SHP77 treated with DMSO at 0.1 percent for 48 hours (cell line): Measurements from ENCODE around the gene FOXP1.

Experiments used
- DNase-seq: peaks from one replicate; lab custom pipeline; 2025; lab: John Stamatoyannopoulos, UW

Gene FOXP1

GRCh38 chr3:71102111-71102983 lies 481.2 kb downstream of the FOXP1 start:
- DNase-seq = no peak

GRCh38 chr3:71101626-71102025 lies 481.9 kb downstream of the FOXP1 start:
- DNase-seq = no peak

GRCh38 chr3:71101014-71101413 lies 482.5 kb downstream of the FOXP1 start:
- DNase-seq = no peak

- DNase-seq = no peak
Measured at GRCh38 chr3:71099997-71100719, 483.4 kb downstream of the FOXP1 start.

- no peak for DNase-seq
Measured at GRCh38 chr3:71097557-71097956, 486.0 kb downstream of the FOXP1 start.

- no peak for DNase-seq
Measured at GRCh38 chr3:71095511-71096291, 487.8 kb downstream of the FOXP1 start.

GRCh38 chr3:71094658-71095209 lies 488.8 kb downstream of the FOXP1 start:
- DNase-seq = no peak

- DNase-seq = no peak
Measured at GRCh38 chr3:71092665-71093064, 490.9 kb downstream of the FOXP1 start.

GRCh38 chr3:71090207-71090606 lies 493.3 kb downstream of the FOXP1 start:
- DNase-seq = no peak

GRCh38 chr3:71089271-71089847 lies 494.2 kb downstream of the FOXP1 start:
- no peak for DNase-seq

GRCh38 chr3:71088742-71089141 lies 494.8 kb downstream of the FOXP1 start:
- DNase-seq = no peak

GRCh38 chr3:71088019-71088708 lies 495.4 kb downstream of the FOXP1 start:
- DNase-seq = no peak

- no peak for DNase-seq
Measured at GRCh38 chr3:71087143-71088018, 496.1 kb downstream of the FOXP1 start.

- no peak for DNase-seq
Measured at GRCh38 chr3:71086777-71087142, 496.8 kb downstream of the FOXP1 start.

GRCh38 chr3:71083726-71084131 lies 499.8 kb downstream of the FOXP1 start:
- DNase-seq = no peak

GRCh38 chr3:71082833-71083232 lies 500.7 kb downstream of the FOXP1 start:
- no peak for DNase-seq

GRCh38 chr3:71080517-71081083 lies 502.9 kb downstream of the FOXP1 start:
- no peak for DNase-seq

GRCh38 chr3:71078723-71079525 lies 504.6 kb downstream of the FOXP1 start:
- no peak for DNase-seq

- no peak for DNase-seq
Measured at GRCh38 chr3:71078199-71078598, 505.3 kb downstream of the FOXP1 start.
